ENCODE results near the gene ZNF789. TPM values are rescaled to one million over a fixed set of nuclear protein-coding genes. Genes with fewer than 3 reads are reported as not detected.

Gene ZNF789
- total and polyA plus RNA-seq, 2 experiments from 2014 or later, result 9.0 to 13.8 TPM

DNA sequence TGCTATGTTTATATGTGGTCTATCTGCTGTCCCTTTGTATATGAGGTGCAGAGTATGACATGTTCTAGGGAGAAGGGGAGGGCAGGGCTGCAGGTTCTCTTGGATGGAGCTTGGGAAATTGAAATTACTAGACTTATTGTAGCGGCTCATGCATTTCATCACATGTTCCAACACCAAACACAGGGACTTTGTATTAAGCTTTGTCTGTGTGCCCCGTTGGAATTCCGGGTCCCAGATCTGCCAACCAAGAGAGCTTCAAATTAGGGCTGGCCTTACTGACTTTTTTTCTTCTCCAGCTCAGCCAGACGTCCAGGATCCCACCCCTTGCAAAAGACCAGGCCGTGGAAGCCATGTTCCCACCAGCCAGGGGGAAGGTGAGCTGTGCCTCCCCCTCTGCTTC lies 3.4 kb downstream of the ZNF789 start:
- peaks cover 6% of the 10 kb centered on the region; the same call in 1 of the 2 replicates for H3K4me1 ChIP-seq (ENCODE audit: insufficient read depth)
- TF ChIP-seq, protein P1, sequence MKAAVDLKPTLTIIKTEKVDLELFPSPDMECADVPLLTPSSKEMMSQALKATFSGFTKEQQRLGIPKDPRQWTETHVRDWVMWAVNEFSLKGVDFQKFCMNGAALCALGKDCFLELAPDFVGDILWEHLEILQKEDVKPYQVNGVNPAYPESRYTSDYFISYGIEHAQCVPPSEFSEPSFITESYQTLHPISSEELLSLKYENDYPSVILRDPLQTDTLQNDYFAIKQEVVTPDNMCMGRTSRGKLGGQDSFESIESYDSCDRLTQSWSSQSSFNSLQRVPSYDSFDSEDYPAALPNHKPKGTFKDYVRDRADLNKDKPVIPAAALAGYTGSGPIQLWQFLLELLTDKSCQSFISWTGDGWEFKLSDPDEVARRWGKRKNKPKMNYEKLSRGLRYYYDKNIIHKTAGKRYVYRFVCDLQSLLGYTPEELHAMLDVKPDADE (IDR thresholded peaks at IDR 0.05), result no peak
- TF ChIP-seq ZNF331 (CRISPR knock-in tag; IDR thresholded peaks at IDR 0.05; ENCODE audit: low read depth) (no peak), EZH2 (IDR thresholded peaks at IDR 0.05; ENCODE audit: low read depth, unreplicated experiment) (no peak), ZNF114 (CRISPR knock-in tag; IDR thresholded peaks at IDR 0.05) (no peak), CREB1 (CRISPR knock-in tag; IDR thresholded peaks at IDR 0.05; ENCODE audit: low read depth) (no peak), STAT1 (IDR thresholded peaks at IDR 0.05; ENCODE audit: unreplicated experiment) (no peak), POLR2AphosphoS5 (IDR thresholded peaks at IDR 0.05; ENCODE audit: low read depth) (no peak), NANOG (IDR thresholded peaks at IDR 0.05; ENCODE audit: borderline replicate concordance) (no peak), EZH2phosphoT487 (IDR thresholded peaks at IDR 0.05; ENCODE audit: unreplicated experiment) (no peak), JUNB (IDR thresholded peaks at IDR 0.05; ENCODE audit: unreplicated experiment) (no peak)
- TF ChIP-seq, protein P2, sequence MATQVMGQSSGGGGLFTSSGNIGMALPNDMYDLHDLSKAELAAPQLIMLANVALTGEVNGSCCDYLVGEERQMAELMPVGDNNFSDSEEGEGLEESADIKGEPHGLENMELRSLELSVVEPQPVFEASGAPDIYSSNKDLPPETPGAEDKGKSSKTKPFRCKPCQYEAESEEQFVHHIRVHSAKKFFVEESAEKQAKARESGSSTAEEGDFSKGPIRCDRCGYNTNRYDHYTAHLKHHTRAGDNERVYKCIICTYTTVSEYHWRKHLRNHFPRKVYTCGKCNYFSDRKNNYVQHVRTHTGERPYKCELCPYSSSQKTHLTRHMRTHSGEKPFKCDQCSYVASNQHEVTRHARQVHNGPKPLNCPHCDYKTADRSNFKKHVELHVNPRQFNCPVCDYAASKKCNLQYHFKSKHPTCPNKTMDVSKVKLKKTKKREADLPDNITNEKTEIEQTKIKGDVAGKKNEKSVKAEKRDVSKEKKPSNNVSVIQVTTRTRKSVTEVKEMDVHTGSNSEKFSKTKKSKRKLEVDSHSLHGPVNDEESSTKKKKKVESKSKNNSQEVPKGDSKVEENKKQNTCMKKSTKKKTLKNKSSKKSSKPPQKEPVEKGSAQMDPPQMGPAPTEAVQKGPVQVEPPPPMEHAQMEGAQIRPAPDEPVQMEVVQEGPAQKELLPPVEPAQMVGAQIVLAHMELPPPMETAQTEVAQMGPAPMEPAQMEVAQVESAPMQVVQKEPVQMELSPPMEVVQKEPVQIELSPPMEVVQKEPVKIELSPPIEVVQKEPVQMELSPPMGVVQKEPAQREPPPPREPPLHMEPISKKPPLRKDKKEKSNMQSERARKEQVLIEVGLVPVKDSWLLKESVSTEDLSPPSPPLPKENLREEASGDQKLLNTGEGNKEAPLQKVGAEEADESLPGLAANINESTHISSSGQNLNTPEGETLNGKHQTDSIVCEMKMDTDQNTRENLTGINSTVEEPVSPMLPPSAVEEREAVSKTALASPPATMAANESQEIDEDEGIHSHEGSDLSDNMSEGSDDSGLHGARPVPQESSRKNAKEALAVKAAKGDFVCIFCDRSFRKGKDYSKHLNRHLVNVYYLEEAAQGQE (IDR thresholded peaks at IDR 0.05; ENCODE audit: unreplicated experiment), result no peak
- TF ChIP-seq, protein P3, sequence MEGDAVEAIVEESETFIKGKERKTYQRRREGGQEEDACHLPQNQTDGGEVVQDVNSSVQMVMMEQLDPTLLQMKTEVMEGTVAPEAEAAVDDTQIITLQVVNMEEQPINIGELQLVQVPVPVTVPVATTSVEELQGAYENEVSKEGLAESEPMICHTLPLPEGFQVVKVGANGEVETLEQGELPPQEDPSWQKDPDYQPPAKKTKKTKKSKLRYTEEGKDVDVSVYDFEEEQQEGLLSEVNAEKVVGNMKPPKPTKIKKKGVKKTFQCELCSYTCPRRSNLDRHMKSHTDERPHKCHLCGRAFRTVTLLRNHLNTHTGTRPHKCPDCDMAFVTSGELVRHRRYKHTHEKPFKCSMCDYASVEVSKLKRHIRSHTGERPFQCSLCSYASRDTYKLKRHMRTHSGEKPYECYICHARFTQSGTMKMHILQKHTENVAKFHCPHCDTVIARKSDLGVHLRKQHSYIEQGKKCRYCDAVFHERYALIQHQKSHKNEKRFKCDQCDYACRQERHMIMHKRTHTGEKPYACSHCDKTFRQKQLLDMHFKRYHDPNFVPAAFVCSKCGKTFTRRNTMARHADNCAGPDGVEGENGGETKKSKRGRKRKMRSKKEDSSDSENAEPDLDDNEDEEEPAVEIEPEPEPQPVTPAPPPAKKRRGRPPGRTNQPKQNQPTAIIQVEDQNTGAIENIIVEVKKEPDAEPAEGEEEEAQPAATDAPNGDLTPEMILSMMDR (conservative IDR thresholded peaks at IDR 0.05; ENCODE audit: low read depth in 2 of 2), result no peak
- TF ChIP-seq, protein P4, sequence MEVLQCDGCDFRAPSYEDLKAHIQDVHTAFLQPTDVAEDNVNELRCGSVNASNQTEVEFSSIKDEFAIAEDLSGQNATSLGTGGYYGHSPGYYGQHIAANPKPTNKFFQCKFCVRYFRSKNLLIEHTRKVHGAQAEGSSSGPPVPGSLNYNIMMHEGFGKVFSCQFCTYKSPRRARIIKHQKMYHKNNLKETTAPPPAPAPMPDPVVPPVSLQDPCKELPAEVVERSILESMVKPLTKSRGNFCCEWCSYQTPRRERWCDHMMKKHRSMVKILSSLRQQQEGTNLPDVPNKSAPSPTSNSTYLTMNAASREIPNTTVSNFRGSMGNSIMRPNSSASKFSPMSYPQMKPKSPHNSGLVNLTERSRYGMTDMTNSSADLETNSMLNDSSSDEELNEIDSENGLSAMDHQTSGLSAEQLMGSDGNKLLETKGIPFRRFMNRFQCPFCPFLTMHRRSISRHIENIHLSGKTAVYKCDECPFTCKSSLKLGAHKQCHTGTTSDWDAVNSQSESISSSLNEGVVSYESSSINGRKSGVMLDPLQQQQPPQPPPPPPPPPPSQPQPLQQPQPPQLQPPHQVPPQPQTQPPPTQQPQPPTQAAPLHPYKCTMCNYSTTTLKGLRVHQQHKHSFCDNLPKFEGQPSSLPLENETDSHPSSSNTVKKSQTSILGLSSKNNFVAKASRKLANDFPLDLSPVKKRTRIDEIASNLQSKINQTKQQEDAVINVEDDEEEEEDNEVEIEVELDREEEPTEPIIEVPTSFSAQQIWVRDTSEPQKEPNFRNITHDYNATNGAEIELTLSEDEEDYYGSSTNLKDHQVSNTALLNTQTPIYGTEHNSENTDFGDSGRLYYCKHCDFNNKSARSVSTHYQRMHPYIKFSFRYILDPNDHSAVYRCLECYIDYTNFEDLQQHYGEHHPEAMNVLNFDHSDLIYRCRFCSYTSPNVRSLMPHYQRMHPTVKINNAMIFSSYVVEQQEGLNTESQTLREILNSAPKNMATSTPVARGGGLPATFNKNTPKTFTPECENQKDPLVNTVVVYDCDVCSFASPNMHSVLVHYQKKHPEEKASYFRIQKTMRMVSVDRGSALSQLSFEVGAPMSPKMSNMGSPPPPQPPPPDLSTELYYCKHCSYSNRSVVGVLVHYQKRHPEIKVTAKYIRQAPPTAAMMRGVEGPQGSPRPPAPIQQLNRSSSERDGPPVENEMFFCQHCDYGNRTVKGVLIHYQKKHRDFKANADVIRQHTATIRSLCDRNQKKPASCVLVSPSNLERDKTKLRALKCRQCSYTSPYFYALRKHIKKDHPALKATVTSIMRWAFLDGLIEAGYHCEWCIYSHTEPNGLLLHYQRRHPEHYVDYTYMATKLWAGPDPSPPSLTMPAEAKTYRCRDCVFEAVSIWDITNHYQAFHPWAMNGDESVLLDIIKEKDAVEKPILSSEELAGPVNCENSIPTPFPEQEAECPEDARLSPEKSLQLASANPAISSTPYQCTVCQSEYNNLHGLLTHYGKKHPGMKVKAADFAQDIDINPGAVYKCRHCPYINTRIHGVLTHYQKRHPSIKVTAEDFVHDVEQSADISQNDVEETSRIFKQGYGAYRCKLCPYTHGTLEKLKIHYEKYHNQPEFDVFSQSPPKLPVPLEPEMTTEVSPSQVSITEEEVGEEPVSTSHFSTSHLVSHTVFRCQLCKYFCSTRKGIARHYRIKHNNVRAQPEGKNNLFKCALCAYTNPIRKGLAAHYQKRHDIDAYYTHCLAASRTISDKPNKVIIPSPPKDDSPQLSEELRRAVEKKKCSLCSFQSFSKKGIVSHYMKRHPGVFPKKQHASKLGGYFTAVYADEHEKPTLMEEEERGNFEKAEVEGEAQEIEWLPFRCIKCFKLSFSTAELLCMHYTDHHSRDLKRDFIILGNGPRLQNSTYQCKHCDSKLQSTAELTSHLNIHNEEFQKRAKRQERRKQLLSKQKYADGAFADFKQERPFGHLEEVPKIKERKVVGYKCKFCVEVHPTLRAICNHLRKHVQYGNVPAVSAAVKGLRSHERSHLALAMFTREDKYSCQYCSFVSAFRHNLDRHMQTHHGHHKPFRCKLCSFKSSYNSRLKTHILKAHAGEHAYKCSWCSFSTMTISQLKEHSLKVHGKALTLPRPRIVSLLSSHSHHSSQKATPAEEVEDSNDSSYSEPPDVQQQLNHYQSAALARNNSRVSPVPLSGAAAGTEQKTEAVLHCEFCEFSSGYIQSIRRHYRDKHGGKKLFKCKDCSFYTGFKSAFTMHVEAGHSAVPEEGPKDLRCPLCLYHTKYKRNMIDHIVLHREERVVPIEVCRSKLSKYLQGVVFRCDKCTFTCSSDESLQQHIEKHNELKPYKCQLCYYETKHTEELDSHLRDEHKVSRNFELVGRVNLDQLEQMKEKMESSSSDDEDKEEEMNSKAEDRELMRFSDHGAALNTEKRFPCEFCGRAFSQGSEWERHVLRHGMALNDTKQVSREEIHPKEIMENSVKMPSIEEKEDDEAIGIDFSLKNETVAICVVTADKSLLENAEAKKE (CRISPR knock-in tag; IDR thresholded peaks at IDR 0.05), result no peak
- H3K9me2 ChIP-seq (ENCODE audit: insufficient read depth), result no peaks in the 10 kb centered on the region
- Mint-ChIP-seq H3K9me3 (peaks cover 2% of the 10 kb centered on the region; the same call in 1 of the 3 replicates), H3K4me1 (peaks cover 5% of the 10 kb centered on the region; the same call in 1 of the 3 replicates), H3K36me3 (ENCODE audit: low read depth) (peaks cover 25% of the 10 kb centered on the region), H3K27me3 (ENCODE audit: insufficient read depth, low read depth, poor library complexity) (peaks cover 13% of the 10 kb centered on the region), H3K27ac (no peak overlapping the region; the same call in 1 of the 2 replicates), H3K4me3 (no peak overlapping the region)
- ATAC-seq (no peak), DNase-seq (ENCODE audit: low spot score) (no peak)
- H4K20me1 ChIP-seq (replicated peaks; ENCODE audit: insufficient read depth), result peaks cover 21% of the 10 kb centered on the region
- H3K27me3 ChIP-seq (ENCODE audit: insufficient read depth), result no peaks in the 10 kb centered on the region
- peaks cover 2% of the 10 kb centered on the region; the same call in 1 of the 2 replicates for H3K36me3 ChIP-seq (ENCODE audit: insufficient read depth)
- H3K4me2 ChIP-seq, result no peak overlapping the region
- peaks cover 66% of the 10 kb centered on the region for H3K79me2 ChIP-seq (replicated peaks; ENCODE audit: insufficient read depth)
- H3K27ac ChIP-seq (ENCODE audit: low read depth), result no peak overlapping the region
- H3K4me3 ChIP-seq, result no peak overlapping the region
- no peak overlapping the region for H2AFZ ChIP-seq
- 0 out of 2 replicates have a peak, but pooled peaks cover 10% of the 10 kb centered on the region for H3F3A ChIP-seq (replicated peaks; ENCODE audit: low read depth)

Data from GM23338 (cell line).